H9 (cell line): Measurements from ENCODE around the gene ZNF200. TPM values are rescaled to one million over a fixed set of nuclear protein-coding genes. Genes with fewer than 3 reads are reported as not detected.

ENCODE experiments used
- DNase-seq: peaks from one replicate; pipeline ENCODE4 v3.0.0-alpha.2; 2017
- H2AFZ ChIP-seq: one replicate; pipeline ENCODE4 v1.6.1; 2013; ENCODE audit warnings: mild to moderate bottlenecking, low read length, control low read depth, moderate library complexity
- H2AK5ac ChIP-seq: 2 replicates; pipeline ENCODE4 v1.6.1; 2013; ENCODE audit warnings: low read length, control low read depth, mixed read lengths; ENCODE audit not compliant: insufficient read length
- H2BK120ac ChIP-seq: one replicate; pipeline ENCODE4 v1.6.1; 2013; ENCODE audit warnings: low read depth, mild to moderate bottlenecking, low read length, control low read depth, inconsistent platforms; ENCODE audit not compliant: poor library complexity, severe bottlenecking
- H2BK12ac ChIP-seq: 2 replicates; pipeline ENCODE4 v1.6.1; 2013; ENCODE audit warnings: low read length, control low read depth, mixed read lengths, low read depth; ENCODE audit not compliant: insufficient read length
- H2BK15ac ChIP-seq: 2 replicates; pipeline ENCODE4 v1.6.1; 2013; ENCODE audit warnings: low read depth, low read length, control low read depth
- H2BK20ac ChIP-seq: one replicate; pipeline ENCODE4 v1.6.1; 2013; ENCODE audit warnings: low read depth, mild to moderate bottlenecking, low read length, control low read depth, inconsistent platforms; ENCODE audit not compliant: poor library complexity, severe bottlenecking
- H2BK5ac ChIP-seq: 2 replicates; pipeline ENCODE4 v1.6.1; 2013; ENCODE audit warnings: low read length, control low read depth, mixed read lengths; ENCODE audit not compliant: insufficient read length
- H3K14ac ChIP-seq: 2 replicates; pipeline ENCODE4 v1.6.1; 2013; ENCODE audit warnings: low read length, control low read depth; ENCODE audit not compliant: insufficient read depth
- H3K18ac ChIP-seq: 2 replicates; pipeline ENCODE4 v1.6.1; 2013; ENCODE audit warnings: low read depth, mild to moderate bottlenecking, mixed read lengths, low read length, control low read depth; ENCODE audit not compliant: insufficient read length
- H3K23ac ChIP-seq: 2 replicates; pipeline ENCODE4 v1.6.1; 2013; ENCODE audit warnings: low read length, control low read depth, mixed read lengths, low read depth; ENCODE audit not compliant: insufficient read length
- H3K23me2 ChIP-seq: 2 replicates; pipeline ENCODE4 v1.6.1; 2013; ENCODE audit warnings: low read depth, mild to moderate bottlenecking, mixed read lengths, low read length, control low read depth; ENCODE audit not compliant: insufficient read length, poor library complexity, severe bottlenecking
- H3K27ac ChIP-seq: 2 replicates; pipeline ENCODE4 v1.5.1; 2013; ENCODE audit warnings: low read length, control low read depth, mixed read lengths, low read depth; ENCODE audit not compliant: insufficient read length
- H3K27me3 ChIP-seq: 2 replicates; pipeline ENCODE4 v1.6.1; 2013; ENCODE audit warnings: low read length, control low read depth, inconsistent platforms; ENCODE audit not compliant: insufficient read depth
- H3K4ac ChIP-seq: 2 replicates; pipeline ENCODE4 v1.6.1; 2013; ENCODE audit warnings: low read depth, mild to moderate bottlenecking, control low read depth, inconsistent platforms, low read length, moderate library complexity
- H3K4me1 ChIP-seq: 2 replicates; pipeline ENCODE4 v1.6.1; 2013; ENCODE audit warnings: low read length, control low read depth, inconsistent platforms; ENCODE audit not compliant: insufficient read depth
- H3K4me2 ChIP-seq: 2 replicates; pipeline ENCODE4 v1.6.1; 2013; ENCODE audit warnings: low read length, control low read depth, mixed read lengths; ENCODE audit not compliant: insufficient read length, insufficient read depth
- H3K56ac ChIP-seq: 2 replicates; pipeline ENCODE4 v1.6.1; 2013; ENCODE audit warnings: low read depth, mild to moderate bottlenecking, mixed read lengths, low read length, control low read depth; ENCODE audit not compliant: insufficient read length
- H3K79me1 ChIP-seq: 2 replicates; pipeline ENCODE4 v1.6.1; 2013; ENCODE audit warnings: low read depth, mild to moderate bottlenecking, moderate library complexity, low read length, control low read depth, inconsistent platforms; ENCODE audit not compliant: insufficient read depth, poor library complexity, severe bottlenecking
- H3K79me2 ChIP-seq: 2 replicates; pipeline ENCODE4 v1.6.1; 2013; ENCODE audit warnings: low read length, control low read depth, inconsistent platforms; ENCODE audit not compliant: insufficient read depth
- H3K9ac ChIP-seq: 2 replicates; pipeline ENCODE4 v1.6.1; 2013; ENCODE audit warnings: low read length, control low read depth, mixed read lengths; ENCODE audit not compliant: insufficient read length; ENCODE audit errors: extremely low read depth
- H3K9me3 ChIP-seq: one replicate; pipeline ENCODE4 v1.6.1; 2013; ENCODE audit warnings: low read depth, low read length, inconsistent platforms; ENCODE audit not compliant: control insufficient read depth
- H3T11ph ChIP-seq: one replicate; pipeline ENCODE4 v1.6.1; 2013; ENCODE audit warnings: mild to moderate bottlenecking, low read length, control low read depth, inconsistent platforms
- H4K20me1 ChIP-seq: one replicate; pipeline ENCODE4 v1.6.1; 2013; ENCODE audit not compliant: control insufficient read depth, insufficient read length, insufficient read depth
- H4K5ac ChIP-seq: 2 replicates; pipeline ENCODE4 v1.6.1; 2013; ENCODE audit warnings: low read depth, mild to moderate bottlenecking, mixed read lengths, low read length, control low read depth; ENCODE audit not compliant: insufficient read length
- H4K8ac ChIP-seq: replicated peaks from 2 replicates; pipeline ENCODE4 v1.6.1; 2013; ENCODE audit warnings: low read length, control low read depth, mixed read lengths, low read depth; ENCODE audit not compliant: insufficient read length
- H4K91ac ChIP-seq: 2 replicates; pipeline ENCODE4 v1.6.1; 2013; ENCODE audit warnings: low read depth, mild to moderate bottlenecking, moderate library complexity, mixed read lengths, low read length, control low read depth; ENCODE audit not compliant: insufficient read length
- H3K27ac Mint-ChIP-seq, 3 experiments: 2 replicates in 2 of 3; 3 replicates in 1 of 3; pipeline ENCODE4 v1.8.0; 2020 to 2021; ENCODE audit warnings: mixed read lengths in 3 of 3, mild to moderate bottlenecking in 1 of 3, moderate library complexity in 1 of 3
- H3K27me3 Mint-ChIP-seq: 2 replicates; pipeline ENCODE4 v1.8.0; 2021; ENCODE audit warnings: low read depth, mild to moderate bottlenecking, moderate library complexity, mixed read lengths
- H3K36me3 Mint-ChIP-seq, 3 experiments: 2 replicates in 2 of 3; 3 replicates in 1 of 3; pipeline ENCODE4 v1.8.0; 2020 to 2021; ENCODE audit warnings: low read depth in 3 of 3, mixed read lengths in 3 of 3; ENCODE audit not compliant: insufficient read depth in 1 of 3
- H3K4me1 Mint-ChIP-seq, 2 experiments: 2 replicates each; pipeline ENCODE4 v1.8.0; 2020; ENCODE audit warnings: mixed read lengths in 2 of 2
- H3K4me3 Mint-ChIP-seq, 2 experiments: 2 replicates in 1 of 2; 3 replicates in 1 of 2; pipeline ENCODE4 v1.8.0; 2020 to 2021; ENCODE audit warnings: mild to moderate bottlenecking in 2 of 2, mixed read lengths in 2 of 2, moderate library complexity in 1 of 2
- H3K9me3 Mint-ChIP-seq, 2 experiments: 2 replicates in 1 of 2; 3 replicates in 1 of 2; pipeline ENCODE4 v1.8.0; 2020; ENCODE audit warnings: mild to moderate bottlenecking in 2 of 2, mixed read lengths in 2 of 2, moderate library complexity in 1 of 2
- WGBS: extraction: QIAGEN DNeasy Blood & Tissue Kit; methylation state at CpG from one replicate; pipeline ENCODE4 v1.1.7; 2013; ENCODE audit warnings: missing lambda C conversion rate, low lambda C conversion rate, mixed read lengths; ENCODE audit not compliant: insufficient read length; ENCODE audit errors: extremely low coverage; 5-methylcytosine and 5-hydroxymethylcytosine counted together
- total RNA-seq: library from RNA; stranded (reverse); gene quantifications from 2 replicates; pipeline ENCODE4 v1.2.1, GENCODE V29; 2021
- TF ChIP-seq, protein P1 (sequence below): fragments of 200-600 bp; sonication (generic); conservative IDR thresholded peaks from 3 replicates; pipeline ENCODE4 v1.8.0; 2021; ENCODE audit warnings: antibody characterized with exemption, mild to moderate bottlenecking

The ZNF200 gene
- total RNA-seq, 1 experiment from 2014 or later = 14.9 TPM

DNA sequence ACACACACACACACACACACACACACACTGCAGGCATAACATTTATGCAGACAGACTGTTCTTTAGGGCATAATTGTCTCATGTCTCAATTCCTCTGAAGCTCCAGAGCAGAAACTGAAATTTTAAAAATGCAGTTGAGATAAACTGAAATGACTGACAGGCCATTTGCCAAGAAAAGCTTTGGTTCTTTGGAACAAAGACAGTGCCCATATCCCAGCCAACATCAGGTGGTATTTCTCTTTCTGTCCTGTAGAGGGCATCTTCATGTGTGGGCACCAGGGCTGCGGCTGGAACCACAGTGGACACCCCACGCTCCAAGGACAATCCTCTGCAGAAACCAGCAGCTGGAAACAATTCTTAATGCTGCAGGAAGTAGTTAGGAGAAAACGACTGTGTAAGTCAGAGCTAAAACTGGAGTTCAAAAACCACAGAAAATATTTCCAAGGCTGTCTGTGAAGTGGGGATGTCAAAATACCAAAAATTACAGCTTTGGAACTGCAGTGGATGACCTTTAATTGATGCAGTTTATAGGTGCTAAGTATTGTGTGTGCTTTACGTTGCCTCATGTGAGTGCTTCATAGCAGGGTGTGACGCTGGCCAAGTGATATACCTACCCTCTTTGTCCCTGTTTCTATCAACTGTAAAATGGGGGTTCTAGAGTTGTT, 32.0 kb upstream of the ZNF200 start:
- Histone ChIP-seq H2AK5ac (no peak overlapping the region), H3K23ac (no peak overlapping the region), H3K9ac (no peak overlapping the region), H2BK5ac (no peak overlapping the region), H2BK15ac (no peak overlapping the region), H3K14ac (no peak overlapping the region), H3T11ph (no peak overlapping the region), H3K27ac (no peak overlapping the region), H3K4ac (no peak overlapping the region), H4K20me1 (no peaks in the 10 kb centered on the region), H2BK12ac (no peak overlapping the region), H2BK120ac (no peak overlapping the region), H3K23me2 (peaks cover 3% of the 10 kb centered on the region), H2BK20ac (no peak overlapping the region), H3K79me1 (no peaks in the 10 kb centered on the region), H3K9me3 (no peaks in the 10 kb centered on the region), H3K4me2 (no peak overlapping the region), H2AFZ (no peak overlapping the region), H3K79me2 (no peaks in the 10 kb centered on the region), H4K91ac (no peak overlapping the region), H4K8ac (no peak overlapping the region), H3K27me3 (no peaks in the 10 kb centered on the region; the same call in 1 of the 2 replicates), H4K5ac (no peak overlapping the region), H3K18ac (no peak overlapping the region), H3K56ac (no peak overlapping the region), H3K4me1 (no peaks in the 10 kb centered on the region)
- H3K9me3 Mint-ChIP-seq = peaks cover 36 to 47% of the 10 kb centered on the region in 2 experiments
- TF ChIP-seq, protein P1, sequence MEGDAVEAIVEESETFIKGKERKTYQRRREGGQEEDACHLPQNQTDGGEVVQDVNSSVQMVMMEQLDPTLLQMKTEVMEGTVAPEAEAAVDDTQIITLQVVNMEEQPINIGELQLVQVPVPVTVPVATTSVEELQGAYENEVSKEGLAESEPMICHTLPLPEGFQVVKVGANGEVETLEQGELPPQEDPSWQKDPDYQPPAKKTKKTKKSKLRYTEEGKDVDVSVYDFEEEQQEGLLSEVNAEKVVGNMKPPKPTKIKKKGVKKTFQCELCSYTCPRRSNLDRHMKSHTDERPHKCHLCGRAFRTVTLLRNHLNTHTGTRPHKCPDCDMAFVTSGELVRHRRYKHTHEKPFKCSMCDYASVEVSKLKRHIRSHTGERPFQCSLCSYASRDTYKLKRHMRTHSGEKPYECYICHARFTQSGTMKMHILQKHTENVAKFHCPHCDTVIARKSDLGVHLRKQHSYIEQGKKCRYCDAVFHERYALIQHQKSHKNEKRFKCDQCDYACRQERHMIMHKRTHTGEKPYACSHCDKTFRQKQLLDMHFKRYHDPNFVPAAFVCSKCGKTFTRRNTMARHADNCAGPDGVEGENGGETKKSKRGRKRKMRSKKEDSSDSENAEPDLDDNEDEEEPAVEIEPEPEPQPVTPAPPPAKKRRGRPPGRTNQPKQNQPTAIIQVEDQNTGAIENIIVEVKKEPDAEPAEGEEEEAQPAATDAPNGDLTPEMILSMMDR = peak; percentile 68
- DNase-seq = no peak
- WGBS = no CpG with 5 or more reads among the region's 5 CpGs
- no peak overlapping the region for H3K27ac Mint-ChIP-seq
- H3K4me3 Mint-ChIP-seq = no peak overlapping the region
- H3K36me3 Mint-ChIP-seq = no peaks in the 10 kb centered on the region
- peaks cover 3% of the 10 kb centered on the region in 2 experiments for H3K4me1 Mint-ChIP-seq
- peaks cover 28% of the 10 kb centered on the region for H3K27me3 Mint-ChIP-seq
